Lung (tissue), 12 donors: Measurements from ENCODE around the gene ZNF205. TPM values are rescaled to one million over a fixed set of nuclear protein-coding genes. Genes with fewer than 3 reads are reported as not detected.
"Not testable (repeated sequence)": the region's sequence is repeated elsewhere in the genome, so short reads cannot be mapped to it uniquely, and the experiment has no call there.

Experiments used
- ATAC-seq: fragments of 200-7000 bp; cut with Tn5 transposase; one replicate; pipeline ENCODE4 v1.9.1; 2020; ENCODE audit warnings: moderate number of reproducible peaks; ENCODE audit not compliant: insufficient read depth, low FRiP score
- DNase-seq, 3 donors: peaks; one replicate each; pipeline ENCODE4 v3.0.0-alpha.2; 2013 to 2017
- H3K27ac ChIP-seq, 2 donors: one replicate each; pipeline ENCODE4 v1.5.1; 2013; ENCODE audit warnings: mild to moderate bottlenecking in 2 of 2, moderate library complexity in 2 of 2, control low read depth in 1 of 2, inconsistent platforms in 1 of 2, low read depth in 1 of 2, low read length in 1 of 2
- H3K27me3 ChIP-seq, 3 donors: one replicate each; pipeline ENCODE4 v1.5.1; 2013; ENCODE audit warnings: low read length in 2 of 3; ENCODE audit not compliant: control insufficient read depth in 3 of 3, insufficient read depth in 3 of 3
- H3K36me3 ChIP-seq, 4 donors: one replicate each; pipeline ENCODE4 v1.5.1; 2013; ENCODE audit warnings: low read length in 4 of 4, mild to moderate bottlenecking in 1 of 4, moderate library complexity in 1 of 4; ENCODE audit not compliant: control insufficient read depth in 4 of 4, insufficient read depth in 4 of 4
- H3K4me1 ChIP-seq, 5 donors: one replicate each; pipeline ENCODE4 v1.5.1; 2013; ENCODE audit warnings: low read length in 5 of 5, mild to moderate bottlenecking in 2 of 5, moderate library complexity in 1 of 5; ENCODE audit not compliant: control insufficient read depth in 5 of 5, insufficient read depth in 5 of 5
- H3K4me3 ChIP-seq: one replicate; pipeline ENCODE4 v1.5.1; 2013; ENCODE audit warnings: mild to moderate bottlenecking, control low read depth, moderate library complexity
- H3K9ac ChIP-seq, 2 donors: one replicate each; pipeline ENCODE4 v1.5.1; 2013; ENCODE audit warnings: low read length in 2 of 2, control low read depth in 1 of 2; ENCODE audit not compliant: insufficient read depth in 1 of 2
- H3K9me3 ChIP-seq, 4 donors: one replicate each; pipeline ENCODE4 v1.5.1; 2013; ENCODE audit warnings: low read length in 3 of 4, mild to moderate bottlenecking in 1 of 4, moderate library complexity in 1 of 4; ENCODE audit not compliant: control insufficient read depth in 4 of 4, insufficient read depth in 3 of 4
- WGBS, 2 donors: extraction: QIAGEN DNeasy Blood & Tissue Kit; methylation state at CpG; one replicate each; pipeline ENCODE4 v1.1.7; 2013; 5-methylcytosine and 5-hydroxymethylcytosine counted together
- polyA plus RNA-seq, 2 donors: library from polyadenylated mRNA; stranded (reverse); fragments of 200-250 nt; gene quantifications; one replicate each; pipeline ENCODE4 v1.2.1, GENCODE V29; 2013
- total RNA-seq, 2 donors: library from RNA; depleted of rRNA in 1 of 2; stranded (reverse); fragments of >200 nt in 1 of 2; gene quantifications; one replicate each; pipeline ENCODE4 v1.2.1, GENCODE V29; 2014 to 2021
- TF ChIP-seq, protein P1 (sequence below): IDR thresholded peaks from 2 replicates; pipeline ENCODE4 v1.5.1; 2012; ENCODE audit warnings: mild to moderate bottlenecking; ENCODE audit errors: control extremely low read depth, extremely low read depth
- donor health status: control.
- donor health status: control.
- donor health status: Bipolar disorder and iron deficiency.
- donor health status: healthy.
- donor health status: DM: yes; HTN: yes; CAD: no.

Gene ZNF205
- total and polyA plus RNA-seq, 4 donors, result 9.8 to 33.0 (median 11.5) TPM

DNA sequence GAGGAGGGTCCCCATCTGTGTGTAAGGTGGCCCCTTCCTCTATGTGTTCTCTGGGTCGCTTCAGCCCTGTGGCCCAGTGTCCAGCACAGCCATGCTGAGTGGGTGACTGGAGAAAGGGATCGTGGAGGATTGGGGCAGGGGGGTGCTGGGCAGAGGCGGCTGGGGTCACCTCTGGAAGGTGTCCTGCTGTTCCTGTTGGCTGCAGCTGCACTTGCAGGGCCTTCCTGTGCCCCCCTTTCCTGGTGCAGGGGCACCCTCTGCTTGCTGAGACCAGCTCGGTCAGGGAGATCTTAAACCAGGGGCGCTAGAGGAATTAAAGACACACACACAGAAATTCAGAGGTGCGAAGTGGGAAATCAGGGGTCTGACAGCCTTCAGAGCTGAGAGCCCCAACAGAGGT lies 35.8 kb upstream of the ZNF205 start:
- TF ChIP-seq, protein P1, sequence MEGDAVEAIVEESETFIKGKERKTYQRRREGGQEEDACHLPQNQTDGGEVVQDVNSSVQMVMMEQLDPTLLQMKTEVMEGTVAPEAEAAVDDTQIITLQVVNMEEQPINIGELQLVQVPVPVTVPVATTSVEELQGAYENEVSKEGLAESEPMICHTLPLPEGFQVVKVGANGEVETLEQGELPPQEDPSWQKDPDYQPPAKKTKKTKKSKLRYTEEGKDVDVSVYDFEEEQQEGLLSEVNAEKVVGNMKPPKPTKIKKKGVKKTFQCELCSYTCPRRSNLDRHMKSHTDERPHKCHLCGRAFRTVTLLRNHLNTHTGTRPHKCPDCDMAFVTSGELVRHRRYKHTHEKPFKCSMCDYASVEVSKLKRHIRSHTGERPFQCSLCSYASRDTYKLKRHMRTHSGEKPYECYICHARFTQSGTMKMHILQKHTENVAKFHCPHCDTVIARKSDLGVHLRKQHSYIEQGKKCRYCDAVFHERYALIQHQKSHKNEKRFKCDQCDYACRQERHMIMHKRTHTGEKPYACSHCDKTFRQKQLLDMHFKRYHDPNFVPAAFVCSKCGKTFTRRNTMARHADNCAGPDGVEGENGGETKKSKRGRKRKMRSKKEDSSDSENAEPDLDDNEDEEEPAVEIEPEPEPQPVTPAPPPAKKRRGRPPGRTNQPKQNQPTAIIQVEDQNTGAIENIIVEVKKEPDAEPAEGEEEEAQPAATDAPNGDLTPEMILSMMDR, result no peak
- no peaks in the 10 kb centered on the region for H3K9me3 ChIP-seq
- H3K9ac ChIP-seq, result no peak overlapping the region
- ATAC-seq (no peak), DNase-seq (no peak)
- H3K4me1 ChIP-seq, result peaks cover 0 to 5% (median 0%) of the 10 kb centered on the region in 5 donors
- no peak overlapping the region for H3K4me3 ChIP-seq
- H3K27me3 ChIP-seq, result peaks cover 0 to 7% (median 4%) of the 10 kb centered on the region in 3 donors
- H3K36me3 ChIP-seq, result no peaks in the 10 kb centered on the region
- H3K27ac ChIP-seq, result no peak overlapping the region
- WGBS, 2 donors, result 57 to 60% methylated on average over 6 of the region's 6 CpGs

DNA sequence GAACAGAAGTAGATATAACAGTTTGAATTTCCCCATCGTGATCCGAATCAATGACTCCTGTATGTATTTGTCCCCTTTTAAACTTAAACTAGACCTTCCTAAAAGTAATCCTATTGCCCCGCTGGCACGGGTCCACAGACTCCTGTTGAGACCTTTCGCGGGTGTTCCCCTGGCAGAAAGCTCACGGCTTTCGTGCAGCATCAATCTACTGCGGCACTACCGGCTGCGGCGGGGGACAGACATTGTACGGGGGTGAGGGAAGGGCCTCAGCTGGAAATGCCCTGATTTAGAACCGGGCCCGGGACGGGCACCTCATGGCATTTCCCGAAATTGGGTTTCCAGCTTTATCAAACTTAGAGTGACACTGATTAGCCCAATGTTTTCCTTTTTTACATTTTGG lies 32.4 kb upstream of the ZNF205 start:
- H3K27ac ChIP-seq, result no peak overlapping the region
- TF ChIP-seq, protein P1, result no peak
- DNase-seq (no peak), ATAC-seq (no peak)
- peaks cover 0 to 5% (median 0%) of the 10 kb centered on the region in 5 donors for H3K4me1 ChIP-seq
- no peak overlapping the region for H3K9ac ChIP-seq
- H3K36me3 ChIP-seq, result no peaks in the 10 kb centered on the region
- no peak overlapping the region for H3K4me3 ChIP-seq
- WGBS, 2 donors, result 89 to 94% methylated on average over 17 of the region's 17 CpGs
- peaks cover 0 to 4% (median 0%) of the 10 kb centered on the region in 3 donors for H3K27me3 ChIP-seq
- no peaks in the 10 kb centered on the region for H3K9me3 ChIP-seq

DNA sequence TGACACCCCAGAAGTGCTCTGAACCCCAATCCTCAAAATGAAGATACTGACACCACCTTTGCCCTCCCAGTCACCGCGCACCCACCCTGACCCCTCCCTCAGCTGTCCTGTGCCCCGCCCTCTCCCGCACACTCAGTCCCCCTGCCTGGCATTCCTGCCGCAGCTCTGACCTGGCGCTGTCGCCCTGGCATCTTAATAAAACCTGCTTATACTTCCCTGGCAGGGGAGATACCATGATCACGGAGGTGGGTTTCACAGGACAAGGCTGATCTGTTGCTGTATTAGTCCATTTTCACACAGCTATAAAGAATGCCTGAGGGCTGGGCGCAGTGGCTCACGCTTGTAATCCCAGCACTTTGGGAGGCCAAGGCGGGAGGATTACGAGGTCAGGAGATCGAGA lies 30.4 kb upstream of the ZNF205 start:
- not testable (repeated sequence) for ATAC-seq, H3K9me3 ChIP-seq, DNase-seq, H3K4me3 ChIP-seq, H3K9ac ChIP-seq, H3K27ac ChIP-seq, H3K27me3 ChIP-seq, H3K36me3 ChIP-seq, H3K4me1 ChIP-seq
- WGBS, 2 donors, result 92 to 94% methylated on average over 13 of the region's 13 CpGs

DNA sequence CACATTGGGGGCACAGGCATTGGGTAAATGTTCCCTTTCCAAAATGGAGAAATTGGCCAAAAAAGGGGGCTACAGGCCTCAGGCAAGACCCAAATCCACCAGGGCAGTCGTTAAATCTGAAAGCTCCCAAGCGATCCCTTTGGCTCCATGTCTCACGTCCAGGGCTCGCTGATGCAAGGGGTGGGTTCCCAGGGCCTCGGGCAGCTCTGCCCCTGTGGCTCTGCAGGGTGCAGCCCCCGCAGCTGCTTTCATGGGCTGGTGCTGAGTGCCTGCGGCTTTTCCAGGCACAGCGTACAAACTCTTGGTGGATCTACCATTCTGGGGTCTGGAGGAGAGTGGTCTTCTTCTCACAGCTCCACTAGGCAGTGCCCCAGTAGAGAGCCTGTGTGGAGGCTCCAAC lies 29.0 kb upstream of the ZNF205 start:
- not testable (repeated sequence) for H3K4me1 ChIP-seq, H3K27me3 ChIP-seq, H3K9ac ChIP-seq, H3K36me3 ChIP-seq, DNase-seq, H3K27ac ChIP-seq, H3K9me3 ChIP-seq, ATAC-seq, H3K4me3 ChIP-seq
- WGBS, 2 donors, result 94 to 96% methylated on average over 8 of the region's 8 CpGs

DNA sequence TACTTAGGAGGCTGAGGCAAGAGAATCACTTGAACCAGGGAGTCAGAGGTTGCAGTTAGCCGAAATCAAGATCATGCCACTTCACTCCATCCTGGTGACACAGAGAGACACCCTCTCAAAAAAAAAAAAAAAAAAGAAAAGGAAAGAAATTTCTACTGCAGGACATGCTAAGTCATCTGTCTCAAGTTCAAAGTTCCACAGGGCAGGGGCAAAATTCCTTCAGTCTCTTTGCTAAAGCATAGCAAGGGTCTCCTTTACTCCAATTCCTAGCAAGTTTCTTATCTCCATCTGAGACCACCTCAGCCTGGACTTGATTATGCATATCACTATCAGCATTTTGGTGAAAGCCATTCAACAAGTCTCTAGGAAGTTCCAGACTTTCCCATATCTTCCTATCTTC lies 27.9 kb upstream of the ZNF205 start:
- WGBS, 2 donors, result 86 to 89% methylated on average over 1 of the region's 1 CpG
- H3K4me1 ChIP-seq, result peaks cover 0 to 14% (median 3%) of the 10 kb centered on the region in 5 donors
- H3K9ac ChIP-seq, result no peak overlapping the region
- DNase-seq, result no peak
- peaks cover 0 to 4% (median 0%) of the 10 kb centered on the region in 3 donors for H3K27me3 ChIP-seq
- H3K36me3 ChIP-seq, result no peaks in the 10 kb centered on the region
- no peak overlapping the region for H3K4me3 ChIP-seq
- TF ChIP-seq, protein P1, result no peak
- no peak overlapping the region for H3K27ac ChIP-seq
- no peak for ATAC-seq
- H3K9me3 ChIP-seq, result no peaks in the 10 kb centered on the region
